Muscle of leg (tissue), 11 donors: ENCODE results near the gene ACTN1. TPM values are rescaled to one million over a fixed set of nuclear protein-coding genes. Genes with fewer than 3 reads are reported as not detected.
A peak's percentile ranks its signal among the peaks of the same experiment; 100 is the strongest.

Experiments
- DNase-seq: peaks from one replicate; pipeline ENCODE4 v3.0.0; 2013
- H3K27ac ChIP-seq: one replicate; pipeline ENCODE4 v1.5.1; 2013; ENCODE audit warnings: mild to moderate bottlenecking, low read length, control low read depth
- H3K27me3 ChIP-seq: one replicate; pipeline ENCODE4 v1.6.1; 2013; ENCODE audit warnings: low read length; ENCODE audit not compliant: control insufficient read depth, insufficient read depth
- H3K36me3 ChIP-seq: one replicate; pipeline ENCODE4 v1.6.1; 2013; ENCODE audit warnings: low read length; ENCODE audit not compliant: control insufficient read depth, insufficient read depth
- H3K4me1 ChIP-seq: one replicate; pipeline ENCODE4 v1.6.1; 2013; ENCODE audit warnings: low read length; ENCODE audit not compliant: control insufficient read depth, insufficient read depth
- H3K4me3 ChIP-seq: one replicate; pipeline ENCODE4 v1.5.1; 2013; ENCODE audit warnings: low read length, control low read depth
- H3K9me3 ChIP-seq: replicated peaks from 2 replicates; pipeline ENCODE4 v1.6.1; 2013; ENCODE audit warnings: low read depth, low read length; ENCODE audit not compliant: control insufficient read depth
- WGBS: methylation state at CpG from one replicate; pipeline ENCODE4 v1.1.5; 2013; ENCODE audit warnings: missing lambda C conversion rate; ENCODE audit not compliant: insufficient coverage; 5-methylcytosine and 5-hydroxymethylcytosine counted together
- polyA plus RNA-seq, 8 donors: library from polyadenylated mRNA; unstranded; fragments of 120-200 nt; gene quantifications; one replicate each; pipeline versions ENCODE4 v1.2.1 to v1.2.3, GENCODE V29; 2013; ENCODE audit warnings: inconsistent platforms in 1 of 8, low replicate concordance in 1 of 8; ENCODE audit not compliant: insufficient read length in 8 of 8, insufficient read depth in 1 of 8
- total RNA-seq: library from RNA; stranded (reverse); fragments of 120-200 nt; gene quantifications from one replicate; pipeline ENCODE4 v1.2.4, GENCODE V29; 2013

ACTN1 gene
- total and polyA plus RNA-seq, 9 donors = 30.3 to 58.5 (median 48.5) TPM

DNA sequence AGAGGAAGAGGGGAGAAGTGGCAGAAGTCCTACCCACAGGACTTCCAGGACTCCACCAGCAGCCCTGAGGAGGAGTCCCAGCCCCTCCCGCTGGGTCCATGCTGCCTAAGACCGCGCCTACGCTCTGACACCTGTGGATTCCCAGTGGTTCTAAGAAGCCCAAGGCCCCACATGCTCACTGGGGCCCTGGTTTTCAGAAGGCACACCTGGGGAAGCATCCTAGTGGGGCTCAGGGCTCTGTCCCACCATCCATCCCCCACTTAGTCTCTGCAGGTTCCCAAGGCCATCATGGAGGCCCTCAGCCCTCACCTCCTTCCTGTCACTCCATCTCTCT, 32.6 kb downstream of the ACTN1 start:
- DNase-seq = no peak
- WGBS = 84% methylated on average over 4 of the region's 4 CpGs
- H3K9me3 ChIP-seq = no peaks in the 10 kb centered on the region
- H3K36me3 ChIP-seq = no peaks in the 10 kb centered on the region
- H3K27me3 ChIP-seq = no peaks in the 10 kb centered on the region
- H3K27ac ChIP-seq = no peak overlapping the region
- H3K4me1 ChIP-seq = peaks cover 80% of the 10 kb centered on the region
- no peak overlapping the region for H3K4me3 ChIP-seq

DNA sequence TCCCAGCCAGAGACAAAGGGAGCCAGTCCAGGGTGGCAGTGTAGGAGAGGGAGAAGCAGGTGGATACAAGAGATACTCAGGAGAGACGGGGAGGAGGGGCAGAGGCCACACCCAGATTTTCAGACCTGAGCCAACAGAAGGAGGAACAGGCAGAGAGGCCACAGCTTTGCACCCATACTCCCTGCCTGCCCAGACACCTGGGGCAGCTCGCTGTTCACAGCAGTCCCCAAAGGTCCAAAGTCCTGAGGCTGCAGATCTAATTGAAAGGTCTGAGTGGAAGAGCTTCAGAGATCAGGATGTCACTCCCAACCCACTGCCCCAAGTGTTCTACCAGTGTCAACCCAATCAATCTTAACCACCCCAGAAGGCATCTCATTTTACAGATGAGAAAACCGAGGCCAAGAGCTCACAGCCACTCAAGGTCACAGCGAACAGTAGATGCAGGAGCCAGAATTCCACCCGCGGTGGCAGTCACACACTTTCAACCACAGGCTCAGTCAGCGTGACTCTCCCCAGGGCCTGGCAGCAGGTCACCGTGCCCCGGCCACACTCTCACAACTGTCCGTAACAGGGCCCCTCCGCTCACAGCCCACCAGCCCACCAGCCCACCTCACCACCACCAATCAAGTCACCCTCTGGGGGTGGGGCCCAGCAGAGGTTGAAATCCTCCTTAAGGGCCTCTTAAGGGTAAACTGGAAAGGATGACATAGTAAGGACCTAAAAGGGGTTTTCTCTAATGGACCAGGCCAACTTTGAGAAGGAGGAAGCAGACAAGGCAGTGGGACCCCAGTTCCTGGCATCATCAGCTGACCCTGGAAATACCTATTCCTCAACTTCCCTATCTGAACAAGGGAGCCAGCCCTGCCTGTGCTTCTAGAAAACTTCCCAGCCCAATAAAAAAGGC, 33.3 kb downstream of the ACTN1 start:
- no peak for DNase-seq
- Histone ChIP-seq H3K36me3 (no peaks in the 10 kb centered on the region), H3K4me3 (no peak overlapping the region), H3K9me3 (no peaks in the 10 kb centered on the region), H3K4me1 (peaks cover 80% of the 10 kb centered on the region), H3K27ac (no peak overlapping the region), H3K27me3 (no peaks in the 10 kb centered on the region)
- 61% methylated on average over 5 of the region's 11 CpGs for WGBS

DNA sequence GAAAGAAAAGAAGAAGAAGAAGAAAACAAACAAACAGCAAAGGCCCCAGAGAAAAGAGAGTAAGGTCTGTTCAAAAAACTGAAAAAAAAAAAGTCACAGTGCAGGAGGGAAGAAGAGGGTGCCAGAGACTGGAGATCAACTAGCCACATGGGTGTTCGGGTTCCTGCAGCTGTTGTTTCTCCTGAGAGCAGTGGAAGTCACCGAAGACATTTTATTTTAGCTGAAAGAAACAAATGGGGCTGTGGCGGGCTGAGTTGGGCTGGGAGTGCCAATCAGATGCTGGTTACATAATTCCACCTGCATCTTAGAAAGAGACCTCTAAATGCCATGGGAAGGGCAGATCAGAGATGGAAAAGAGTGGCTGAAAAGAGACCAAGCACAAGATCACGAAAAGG, 33.9 kb downstream of the ACTN1 start:
- H3K4me1 ChIP-seq = peaks cover 86% of the 10 kb centered on the region
- no peaks in the 10 kb centered on the region for H3K27me3 ChIP-seq
- DNase-seq = no peak
- H3K9me3 ChIP-seq = no peaks in the 10 kb centered on the region
- H3K4me3 ChIP-seq = no peak overlapping the region
- no peaks in the 10 kb centered on the region for H3K36me3 ChIP-seq
- H3K27ac ChIP-seq = no peak overlapping the region
- 60% methylated on average over 1 of the region's 4 CpGs for WGBS

DNA sequence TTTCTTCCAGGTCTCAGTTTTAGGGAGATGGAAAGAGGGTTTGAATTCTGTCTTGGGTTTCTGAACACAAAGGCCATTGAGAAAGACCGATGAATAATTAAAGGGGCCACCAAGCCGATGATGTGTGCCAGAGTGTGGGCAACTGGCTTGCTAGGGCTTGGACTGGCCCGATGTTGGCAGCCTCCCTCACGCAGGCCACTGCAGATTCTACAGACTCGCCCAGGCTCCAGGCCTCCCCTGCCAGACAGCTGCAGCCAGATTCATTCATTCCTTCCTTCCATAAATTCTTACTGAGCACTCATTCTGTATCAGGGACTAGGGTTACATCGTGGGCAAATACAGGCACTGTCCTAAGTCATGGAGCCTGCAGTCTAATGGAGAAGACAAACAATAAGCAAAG, 34.9 kb downstream of the ACTN1 start:
- Histone ChIP-seq H3K4me3 (no peak overlapping the region), H3K4me1 (peaks cover 91% of the 10 kb centered on the region), H3K36me3 (no peaks in the 10 kb centered on the region), H3K9me3 (no peaks in the 10 kb centered on the region), H3K27ac (no peak overlapping the region), H3K27me3 (no peaks in the 10 kb centered on the region)
- DNase-seq = no peak
- 70% methylated on average over 5 of the region's 6 CpGs for WGBS

DNA sequence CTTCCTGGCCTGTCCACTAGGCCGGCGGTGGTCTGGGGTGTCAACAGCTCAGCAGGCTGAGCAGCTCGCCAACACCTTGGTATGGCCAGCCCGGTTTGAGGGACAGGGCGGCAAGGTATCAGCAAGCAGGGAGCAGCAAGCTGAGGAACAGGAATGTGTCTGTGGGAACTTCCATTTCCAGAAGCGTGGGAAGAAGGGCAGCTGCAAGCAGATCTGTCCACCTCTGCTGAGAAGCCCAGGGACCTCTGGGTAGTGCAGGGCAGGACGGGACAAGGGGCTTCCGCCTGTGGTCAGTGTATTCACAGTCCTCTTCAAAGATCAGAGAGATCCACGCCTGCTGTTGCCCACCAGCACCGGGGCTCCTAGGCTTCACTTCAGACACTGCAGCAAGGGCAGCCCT, 36.0 kb downstream of the ACTN1 start:
- Histone ChIP-seq H3K27ac (peak overlapping the region; percentile 8), H3K27me3 (no peaks in the 10 kb centered on the region), H3K4me3 (no peak overlapping the region), H3K9me3 (no peaks in the 10 kb centered on the region), H3K4me1 (peaks cover 93% of the 10 kb centered on the region), H3K36me3 (no peaks in the 10 kb centered on the region)
- WGBS = 85% methylated on average over 8 of the region's 10 CpGs
- no peak for DNase-seq

DNA sequence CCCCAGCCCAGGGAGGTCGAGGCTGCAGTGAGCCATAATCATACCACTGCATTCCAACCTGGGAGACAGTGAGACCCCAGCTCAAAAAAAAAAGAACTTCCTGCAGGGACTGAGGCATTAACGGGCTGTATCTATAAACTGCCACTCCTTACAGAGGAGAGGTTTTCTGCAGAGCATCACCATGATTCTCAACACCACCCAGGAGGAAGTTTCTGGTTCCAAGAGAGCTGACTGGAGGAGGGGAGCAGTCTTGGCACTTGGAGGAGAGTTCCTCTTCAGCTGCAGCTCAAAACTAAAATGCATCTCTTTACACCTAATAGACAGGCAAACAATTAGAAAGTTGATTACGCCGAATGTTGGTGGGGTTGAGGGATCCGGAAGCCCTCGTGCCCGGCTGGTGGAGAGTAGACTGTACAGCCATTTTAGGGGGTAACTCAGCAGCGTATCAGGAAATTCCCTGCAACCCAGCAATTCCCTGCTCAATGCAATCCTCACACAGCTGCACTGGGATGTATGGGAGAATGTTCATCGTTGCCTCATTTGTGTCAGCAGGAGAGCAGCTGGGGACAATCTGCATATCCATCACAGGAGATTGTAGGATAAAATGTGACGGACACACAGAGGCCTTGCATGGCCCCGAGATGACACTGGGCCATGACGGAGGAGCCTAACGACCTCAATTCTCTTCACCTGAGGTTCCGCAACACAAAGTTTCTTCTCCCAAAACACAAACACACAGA, 36.6 kb downstream of the ACTN1 start:
- 100% methylated on average over 1 of the region's 14 CpGs for WGBS
- Histone ChIP-seq H3K27ac (peak overlapping the region; percentile 50), H3K27me3 (no peaks in the 10 kb centered on the region), H3K36me3 (no peaks in the 10 kb centered on the region), H3K4me3 (no peak overlapping the region), H3K9me3 (no peaks in the 10 kb centered on the region), H3K4me1 (peaks cover 93% of the 10 kb centered on the region)
- peak; percentile 76 for DNase-seq

DNA sequence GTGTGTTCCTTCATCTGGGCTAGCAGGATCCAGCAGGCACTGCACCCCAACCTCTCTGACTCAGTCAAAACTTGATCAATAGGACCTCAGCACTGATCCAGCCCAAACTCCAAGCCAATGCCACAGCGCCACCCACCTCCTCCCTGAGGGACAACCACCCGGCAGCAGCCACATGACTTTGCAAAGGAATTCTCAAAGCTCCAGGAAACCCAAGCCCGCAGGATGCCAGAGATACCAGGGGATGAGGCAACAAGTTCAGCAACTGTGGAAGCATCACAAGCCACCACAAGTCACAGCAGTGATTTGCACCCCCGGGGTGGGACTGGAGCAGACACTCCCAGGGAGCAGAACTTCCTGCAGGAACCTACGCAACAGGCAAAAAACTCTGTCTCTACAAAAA, 37.3 kb downstream of the ACTN1 start:
- Histone ChIP-seq H3K27me3 (no peaks in the 10 kb centered on the region), H3K4me1 (peaks cover 94% of the 10 kb centered on the region), H3K9me3 (no peaks in the 10 kb centered on the region), H3K4me3 (no peak overlapping the region), H3K36me3 (no peaks in the 10 kb centered on the region), H3K27ac (no peak overlapping the region)
- peak; percentile 53 for DNase-seq
- 53% methylated on average over 3 of the region's 5 CpGs for WGBS

DNA sequence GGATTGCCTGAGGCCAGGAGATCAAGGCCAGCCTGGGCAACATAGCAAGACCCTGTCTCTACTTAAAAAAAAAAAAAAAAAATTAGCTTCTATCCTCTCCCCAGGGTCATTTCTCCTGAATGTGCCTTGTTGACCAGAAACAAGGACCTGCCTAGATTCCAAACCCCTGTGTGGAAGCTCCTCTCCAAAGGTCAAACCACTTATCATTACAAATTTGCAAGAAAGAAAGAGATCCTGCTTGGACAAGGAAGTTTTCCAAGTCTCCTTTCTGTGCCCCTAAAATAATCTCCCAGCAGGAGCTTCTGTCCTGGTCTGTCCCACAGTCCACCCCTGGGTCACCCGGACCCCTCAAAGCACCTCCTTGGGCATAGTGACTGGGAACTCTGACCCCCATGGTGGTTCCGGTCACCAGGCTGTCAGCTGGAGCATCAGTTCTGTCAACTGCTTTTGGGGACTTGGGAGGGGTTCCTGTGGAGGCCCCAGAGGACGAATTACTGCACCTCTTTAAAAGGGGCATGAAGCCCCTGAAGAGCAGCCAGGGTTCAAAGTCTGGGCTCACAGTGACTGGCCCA, 38.4 kb downstream of the ACTN1 start:
- WGBS = 97% methylated on average over 3 of the region's 3 CpGs
- Histone ChIP-seq H3K27me3 (no peaks in the 10 kb centered on the region), H3K27ac (no peak overlapping the region), H3K4me3 (no peak overlapping the region), H3K4me1 (peaks cover 94% of the 10 kb centered on the region), H3K9me3 (no peaks in the 10 kb centered on the region), H3K36me3 (no peaks in the 10 kb centered on the region)
- DNase-seq = no peak

DNA sequence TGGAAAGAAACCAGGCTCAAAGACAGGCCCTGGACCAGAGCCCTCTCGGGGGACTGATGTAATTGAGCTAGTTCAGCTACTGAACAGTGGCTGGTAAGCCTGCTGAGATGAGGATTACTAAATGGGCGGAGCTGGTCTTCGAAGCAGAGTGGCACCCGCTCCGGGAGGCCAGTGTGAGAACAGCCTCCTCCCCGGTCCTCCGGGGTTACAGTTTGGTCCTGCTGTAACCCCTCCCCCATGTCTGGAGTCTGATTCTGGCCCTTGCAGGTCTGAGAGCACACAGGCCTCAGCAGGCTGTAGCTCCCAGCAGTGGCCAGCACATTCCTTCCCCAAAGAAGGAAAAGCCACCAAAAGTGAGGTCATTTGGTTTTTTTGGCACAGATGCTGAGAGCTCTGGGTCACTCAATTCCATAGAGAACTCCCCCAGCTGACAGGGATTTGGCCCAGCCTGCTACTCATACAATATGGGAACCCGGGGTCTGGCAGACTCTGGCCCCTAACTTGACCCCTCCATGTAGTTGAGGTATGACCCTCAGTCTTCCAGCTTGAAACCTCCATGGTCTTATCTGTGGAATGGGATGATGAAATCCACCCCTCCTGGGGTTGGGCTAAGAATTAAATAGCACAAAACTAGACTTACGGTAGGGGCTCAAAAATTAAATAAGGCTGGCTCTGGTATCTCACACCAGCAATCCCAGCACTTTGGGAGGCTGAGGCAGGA, 39.0 kb downstream of the ACTN1 start:
- 11% methylated on average over 7 of the region's 9 CpGs for WGBS
- Histone ChIP-seq H3K27me3 (no peaks in the 10 kb centered on the region), H3K27ac (peak overlapping the region; percentile 76), H3K4me1 (peaks cover 90% of the 10 kb centered on the region), H3K4me3 (no peak overlapping the region), H3K36me3 (no peaks in the 10 kb centered on the region), H3K9me3 (no peaks in the 10 kb centered on the region)
- DNase-seq = peak; percentile 90
